GM21423 (cell line): ENCODE measurements around the gene FIBCD1.
"Not testable (repeated sequence)": the region's sequence is repeated elsewhere in the genome, so short reads cannot be mapped to it uniquely, and the experiment has no call there.

Experiments used
- ATAC-seq: cut with Tn5 transposase; IDR thresholded peaks from one replicate; pipeline ENCODE4 v1.9.1; 2021; ENCODE audit warnings: mild to moderate bottlenecking, moderate library complexity; ENCODE audit not compliant: unreplicated experiment

Gene FIBCD1

GRCh38 chr9:130954925-130955324, 15.9 kb upstream of the FIBCD1 start:
- ATAC-seq = not testable (repeated sequence)

- no peak for ATAC-seq
Measured at GRCh38 chr9:130954317-130954716, 15.3 kb upstream of the FIBCD1 start.

GRCh38 chr9:130952065-130952762, 13.2 kb upstream of the FIBCD1 start:
- ATAC-seq = no peak

GRCh38 chr9:130950039-130950311, 10.9 kb upstream of the FIBCD1 start:
- ATAC-seq = no peak

GRCh38 chr9:130949188-130950038, 10.4 kb upstream of the FIBCD1 start:
- ATAC-seq = no peak

GRCh38 chr9:130948266-130948665, 9.2 kb upstream of the FIBCD1 start:
- no peak for ATAC-seq

- ATAC-seq = no peak
Measured at GRCh38 chr9:130947618-130948140, 8.6 kb upstream of the FIBCD1 start.

- no peak for ATAC-seq
Measured at GRCh38 chr9:130946766-130947617, 7.9 kb upstream of the FIBCD1 start.

GRCh38 chr9:130945173-130945572, 6.1 kb upstream of the FIBCD1 start:
- ATAC-seq = no peak

GRCh38 chr9:130944510-130945058, 5.5 kb upstream of the FIBCD1 start:
- ATAC-seq = no peak

- ATAC-seq = no peak
Measured at GRCh38 chr9:130943777-130944176, 4.7 kb upstream of the FIBCD1 start.

- ATAC-seq = no peak
Measured at GRCh38 chr9:130943221-130943620, 4.2 kb upstream of the FIBCD1 start.

GRCh38 chr9:130942679-130943078, 3.6 kb upstream of the FIBCD1 start:
- ATAC-seq = no peak

GRCh38 chr9:130942084-130942483, 3.0 kb upstream of the FIBCD1 start:
- ATAC-seq = no peak

GRCh38 chr9:130940693-130941576, 1.9 kb upstream of the FIBCD1 start:
- ATAC-seq = no peak

- no peak for ATAC-seq
Measured at GRCh38 chr9:130940027-130940549, 1.0 kb upstream of the FIBCD1 start.

GRCh38 chr9:130939405-130940026, 469 bp upstream of the FIBCD1 start:
- no peak for ATAC-seq

- no peak for ATAC-seq
Measured at GRCh38 chr9:130938184-130938651, 829 bp downstream of the FIBCD1 start.
